ENCODE data around the gene HPCAL1. TPM values are rescaled to one million over a fixed set of nuclear protein-coding genes. Genes with fewer than 3 reads are reported as not detected.

Gene HPCAL1
- total RNA-seq, 1 experiment from 2014 or later: 35.1 TPM

DNA sequence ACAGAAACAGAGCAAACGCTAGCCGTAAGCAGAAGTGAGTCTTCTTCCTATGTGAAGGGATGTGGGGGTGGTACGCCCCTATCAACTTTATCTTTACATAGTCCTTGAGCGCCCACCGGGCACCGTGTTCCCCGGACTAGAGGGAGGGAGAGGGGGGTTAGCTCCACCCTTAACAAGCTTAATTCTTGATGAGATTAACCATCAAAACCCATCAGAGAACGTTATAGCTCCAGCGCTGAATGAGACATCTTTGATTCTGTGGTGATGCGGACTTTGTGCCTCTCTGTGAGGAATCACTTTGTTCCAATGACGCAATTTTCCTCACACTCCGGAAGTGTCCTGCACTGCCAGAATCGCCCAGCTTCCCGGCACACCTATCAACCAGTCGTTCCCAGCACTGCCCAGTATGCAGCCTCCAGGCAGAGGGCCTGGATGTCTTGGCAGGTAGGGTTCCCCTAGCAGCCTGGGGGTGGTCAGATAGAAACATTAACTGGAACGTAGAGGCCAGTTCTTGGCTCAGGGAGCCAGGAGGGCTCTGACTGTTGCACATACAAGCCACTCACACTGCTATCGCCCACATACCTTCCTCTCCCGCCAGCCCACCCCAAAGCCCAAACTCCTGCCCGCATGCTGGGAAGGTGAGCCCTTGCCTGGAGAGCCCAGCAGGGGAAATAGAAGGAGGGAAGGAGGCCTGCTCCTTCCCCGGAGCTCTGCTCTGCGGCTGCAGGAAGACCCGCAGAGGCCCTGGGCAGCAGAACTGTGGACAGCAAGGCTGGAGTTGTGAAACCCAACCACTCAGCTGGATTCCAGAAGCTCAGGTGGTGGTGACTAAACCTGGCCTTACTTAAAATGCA, 147.4 kb downstream of the HPCAL1 start:
- TF ChIP-seq, protein P1, sequence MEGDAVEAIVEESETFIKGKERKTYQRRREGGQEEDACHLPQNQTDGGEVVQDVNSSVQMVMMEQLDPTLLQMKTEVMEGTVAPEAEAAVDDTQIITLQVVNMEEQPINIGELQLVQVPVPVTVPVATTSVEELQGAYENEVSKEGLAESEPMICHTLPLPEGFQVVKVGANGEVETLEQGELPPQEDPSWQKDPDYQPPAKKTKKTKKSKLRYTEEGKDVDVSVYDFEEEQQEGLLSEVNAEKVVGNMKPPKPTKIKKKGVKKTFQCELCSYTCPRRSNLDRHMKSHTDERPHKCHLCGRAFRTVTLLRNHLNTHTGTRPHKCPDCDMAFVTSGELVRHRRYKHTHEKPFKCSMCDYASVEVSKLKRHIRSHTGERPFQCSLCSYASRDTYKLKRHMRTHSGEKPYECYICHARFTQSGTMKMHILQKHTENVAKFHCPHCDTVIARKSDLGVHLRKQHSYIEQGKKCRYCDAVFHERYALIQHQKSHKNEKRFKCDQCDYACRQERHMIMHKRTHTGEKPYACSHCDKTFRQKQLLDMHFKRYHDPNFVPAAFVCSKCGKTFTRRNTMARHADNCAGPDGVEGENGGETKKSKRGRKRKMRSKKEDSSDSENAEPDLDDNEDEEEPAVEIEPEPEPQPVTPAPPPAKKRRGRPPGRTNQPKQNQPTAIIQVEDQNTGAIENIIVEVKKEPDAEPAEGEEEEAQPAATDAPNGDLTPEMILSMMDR (IDR thresholded peaks at IDR 0.05; ENCODE audit: unreplicated experiment): no peak
- intact Hi-C loops (cut with micrococcal nuclease; ENCODE audit: unreplicated experiment): loop anchor here (1.0 to 10.0 kb wide), 2 partner anchors 43 to 85 kb away; no protein-coding TSS in a partner anchor
- Mint-ChIP-seq H3K27me3 (ENCODE audit: unreplicated experiment) (peaks cover 16% of the 10 kb centered on the region), H3K4me1 (ENCODE audit: low read depth, unreplicated experiment) (peaks cover 40% of the 10 kb centered on the region), H3K4me3 (ENCODE audit: low read depth, unreplicated experiment) (peak overlapping the region; percentile 81), H3K9me3 (ENCODE audit: low read depth, unreplicated experiment) (no peaks in the 10 kb centered on the region), H3K27ac (ENCODE audit: unreplicated experiment) (peak overlapping the region; percentile 46), H3K36me3 (ENCODE audit: insufficient read depth, unreplicated experiment) (peaks cover 46% of the 10 kb centered on the region)
- no TSS peak for BruUV-seq (replicated peaks)
- CTCF ChIA-PET: interaction anchor here (0.5 to 0.6 kb wide), 2 partner anchors 78 to 125 kb away, joined by 4 to 5 read pairs; no protein-coding TSS in a partner anchor
- DNase-seq: peak; percentile 56

DNA sequence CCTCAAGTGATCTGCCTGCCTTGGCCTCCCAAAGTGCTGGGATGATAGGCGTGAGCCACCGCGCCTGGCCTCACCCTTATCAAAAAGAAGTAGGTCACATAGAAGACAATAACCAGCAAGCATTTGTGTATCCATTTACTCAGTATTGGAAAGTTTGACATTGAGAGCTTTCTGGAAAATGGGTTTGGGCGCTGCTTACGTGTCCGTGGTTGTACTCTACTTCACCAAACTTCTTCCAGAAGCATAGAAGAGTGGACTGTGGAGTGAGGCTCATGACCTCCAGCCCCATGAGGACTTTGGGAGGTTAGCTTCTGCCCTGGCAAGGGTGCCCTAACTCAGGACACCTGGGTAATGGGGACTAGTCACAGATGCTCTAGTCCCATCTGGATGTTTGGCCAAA, 149.1 kb downstream of the HPCAL1 start:
- TF ChIP-seq, protein P1 (IDR thresholded peaks at IDR 0.05; ENCODE audit: unreplicated experiment): no peak
- H3K4me1 Mint-ChIP-seq (ENCODE audit: low read depth, unreplicated experiment): peaks cover 39% of the 10 kb centered on the region
- BruUV-seq (replicated peaks): no TSS peak
- peaks cover 32% of the 10 kb centered on the region for H3K36me3 Mint-ChIP-seq (ENCODE audit: insufficient read depth, unreplicated experiment)
- H3K27ac Mint-ChIP-seq (ENCODE audit: unreplicated experiment): peak overlapping the region; percentile 33
- H3K9me3 Mint-ChIP-seq (ENCODE audit: low read depth, unreplicated experiment): no peaks in the 10 kb centered on the region
- DNase-seq: no peak
- CTCF ChIA-PET: interaction anchor here (0.7 to 1.3 kb wide), 7 partner anchors 35 to 1926 kb away, joined by 3 to 8 read pairs (median 3); no protein-coding TSS in a partner anchor
- peaks cover 19% of the 10 kb centered on the region for H3K27me3 Mint-ChIP-seq (ENCODE audit: unreplicated experiment)
- H3K4me3 Mint-ChIP-seq (ENCODE audit: low read depth, unreplicated experiment): no peak overlapping the region
- intact Hi-C loops (cut with micrococcal nuclease; ENCODE audit: unreplicated experiment): loop anchor here (1.0 kb wide), 1 partner anchor 132 kb away; no protein-coding TSS in a partner anchor

DNA sequence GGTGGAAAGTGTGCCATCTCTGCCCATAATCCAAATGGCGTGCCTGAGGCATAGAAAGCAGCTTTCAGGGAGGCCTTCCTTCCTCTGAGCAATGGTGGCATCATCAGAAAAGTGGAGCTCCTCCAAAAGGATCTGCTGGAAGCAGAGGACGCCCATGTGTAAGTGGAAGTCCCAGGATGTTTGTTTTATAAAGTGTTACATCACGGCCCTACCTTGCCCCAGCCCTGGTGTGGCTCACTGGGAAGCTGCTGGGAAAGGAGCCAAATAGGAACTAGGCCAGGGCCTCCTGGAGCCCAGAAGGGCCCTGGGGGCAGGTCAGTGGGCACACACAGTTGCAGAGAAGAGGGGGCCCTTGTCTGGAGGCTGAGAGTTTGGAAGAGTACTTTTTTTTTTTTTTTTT, 149.6 kb downstream of the HPCAL1 start:
- peak; percentile 86 for DNase-seq
- Mint-ChIP-seq H3K4me1 (ENCODE audit: low read depth, unreplicated experiment) (peaks cover 39% of the 10 kb centered on the region), H3K27me3 (ENCODE audit: unreplicated experiment) (peaks cover 19% of the 10 kb centered on the region), H3K27ac (ENCODE audit: unreplicated experiment) (peak overlapping the region; percentile 33), H3K9me3 (ENCODE audit: low read depth, unreplicated experiment) (no peaks in the 10 kb centered on the region), H3K4me3 (ENCODE audit: low read depth, unreplicated experiment) (peak overlapping the region; percentile 8), H3K36me3 (ENCODE audit: insufficient read depth, unreplicated experiment) (peaks cover 27% of the 10 kb centered on the region)
- CTCF ChIA-PET: interaction anchor here (0.7 to 1.3 kb wide), 7 partner anchors 35 to 1926 kb away, joined by 3 to 8 read pairs (median 3); no protein-coding TSS in a partner anchor
- intact Hi-C loops (cut with micrococcal nuclease; ENCODE audit: unreplicated experiment): loop anchor here (1.0 kb wide), 1 partner anchor 132 kb away; no protein-coding TSS in a partner anchor
- BruUV-seq (replicated peaks): no TSS peak
- TF ChIP-seq, protein P1 (IDR thresholded peaks at IDR 0.05; ENCODE audit: unreplicated experiment): no peak

DNA sequence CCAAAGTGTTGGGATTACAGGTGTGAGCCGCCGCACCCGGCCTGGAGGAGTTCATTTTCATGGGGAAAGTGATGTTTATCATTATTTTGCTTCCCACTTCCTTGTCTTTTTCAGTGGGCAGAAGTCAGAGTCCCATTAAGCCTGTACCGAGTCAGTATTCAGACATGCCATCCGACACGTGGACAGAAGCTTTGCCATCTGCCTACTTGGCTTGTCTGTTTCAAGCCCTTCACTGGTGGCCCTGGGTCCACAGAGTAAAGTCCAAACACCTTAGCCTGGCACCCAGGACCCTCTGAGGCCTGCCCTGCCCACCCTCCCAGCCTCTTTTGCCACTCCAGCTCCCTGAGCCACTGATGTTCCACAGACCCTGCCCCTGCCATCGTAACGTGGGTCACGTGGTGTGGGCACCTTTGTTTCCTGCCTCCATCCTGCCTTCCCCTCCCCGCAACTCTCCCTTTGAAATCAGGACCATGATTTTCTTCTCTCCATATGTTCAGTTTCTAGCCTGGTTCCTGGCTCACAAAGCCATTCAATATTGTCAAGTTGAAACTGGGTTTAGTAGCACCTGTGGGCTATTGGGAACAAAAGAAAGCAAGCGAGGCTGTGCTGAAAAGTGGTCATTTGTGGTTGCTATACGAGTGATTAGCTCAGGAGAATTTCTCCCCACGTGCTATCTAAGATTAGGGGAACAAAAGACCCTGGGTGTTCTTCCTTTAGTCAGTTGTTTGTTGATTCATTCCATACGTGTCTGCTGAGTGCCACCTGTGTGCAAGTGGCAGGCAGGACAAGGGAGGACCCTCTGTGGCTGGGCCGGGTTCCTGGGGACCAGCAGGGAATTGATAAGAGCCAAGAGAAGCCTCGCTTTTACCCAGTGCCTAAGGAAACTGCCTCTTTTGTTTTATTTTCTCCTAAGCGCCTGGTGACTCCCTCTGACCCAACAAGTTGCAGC, 150.5 kb downstream of the HPCAL1 start:
- CTCF ChIA-PET: interaction anchor here (0.9 to 1.3 kb wide), 3 partner anchors 40 to 207 kb away, joined by 3 to 8 read pairs (median 5); no protein-coding TSS in a partner anchor
- DNase-seq: no peak
- no peaks in the 10 kb centered on the region for H3K9me3 Mint-ChIP-seq (ENCODE audit: low read depth, unreplicated experiment)
- H3K4me1 Mint-ChIP-seq (ENCODE audit: low read depth, unreplicated experiment): peaks cover 46% of the 10 kb centered on the region
- TF ChIP-seq, protein P1 (IDR thresholded peaks at IDR 0.05; ENCODE audit: unreplicated experiment): no peak
- intact Hi-C loops (cut with micrococcal nuclease; ENCODE audit: unreplicated experiment): loop anchor here (1.0 kb wide), 1 partner anchor 131 kb away; no protein-coding TSS in a partner anchor
- BruUV-seq (replicated peaks): no TSS peak
- H3K4me3 Mint-ChIP-seq (ENCODE audit: low read depth, unreplicated experiment): no peak overlapping the region
- H3K27ac Mint-ChIP-seq (ENCODE audit: unreplicated experiment): no peak overlapping the region
- H3K27me3 Mint-ChIP-seq (ENCODE audit: unreplicated experiment): peaks cover 19% of the 10 kb centered on the region
- H3K36me3 Mint-ChIP-seq (ENCODE audit: insufficient read depth, unreplicated experiment): peaks cover 18% of the 10 kb centered on the region
